Ecto neural progenitor cell (in vitro differentiated cells): ENCODE results near the gene TXN2.

Experiments
- DNase-seq: peaks from one replicate; pipeline ENCODE4 v3.0.0-alpha.2; 2018; ENCODE audit warnings: low spot score

TXN2 gene

DNA sequence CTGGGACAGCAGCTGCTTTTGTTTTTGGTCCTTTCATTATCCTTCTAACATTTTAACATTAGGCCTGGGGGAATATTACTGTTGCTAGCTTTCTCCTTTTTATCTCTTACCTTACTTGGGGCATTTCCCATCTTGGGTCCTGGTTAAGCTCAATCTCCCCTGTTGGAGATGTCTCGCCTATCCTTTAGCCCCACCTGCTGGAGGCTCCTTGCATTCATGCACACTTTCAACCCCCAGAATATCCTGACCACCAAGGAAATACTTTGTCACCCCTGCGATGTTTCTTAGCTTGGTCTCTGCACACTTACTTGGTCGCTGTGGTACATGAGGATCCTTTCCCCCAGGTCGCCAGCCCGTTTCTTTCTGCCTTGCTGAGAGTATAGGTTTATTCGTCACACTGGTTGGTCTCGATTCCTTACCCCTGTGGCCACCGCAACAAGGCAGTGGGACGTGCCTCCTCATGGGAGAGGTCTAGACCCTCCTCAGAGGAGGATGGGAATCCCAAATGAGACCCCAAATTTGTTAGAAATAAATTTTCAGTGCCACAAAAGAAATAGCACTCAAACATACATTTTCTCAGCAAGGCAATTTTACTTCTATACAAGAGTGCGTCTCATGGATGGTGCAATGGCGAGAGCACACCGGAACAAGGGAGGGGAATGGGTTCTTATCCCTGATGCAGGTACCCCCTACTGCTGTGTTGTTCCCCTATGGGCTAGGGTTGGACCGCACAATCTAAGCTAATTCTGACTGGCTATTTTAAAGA is 5.4 kb upstream of the TXN2 start:
- DNase-seq: peak; percentile 72

DNA sequence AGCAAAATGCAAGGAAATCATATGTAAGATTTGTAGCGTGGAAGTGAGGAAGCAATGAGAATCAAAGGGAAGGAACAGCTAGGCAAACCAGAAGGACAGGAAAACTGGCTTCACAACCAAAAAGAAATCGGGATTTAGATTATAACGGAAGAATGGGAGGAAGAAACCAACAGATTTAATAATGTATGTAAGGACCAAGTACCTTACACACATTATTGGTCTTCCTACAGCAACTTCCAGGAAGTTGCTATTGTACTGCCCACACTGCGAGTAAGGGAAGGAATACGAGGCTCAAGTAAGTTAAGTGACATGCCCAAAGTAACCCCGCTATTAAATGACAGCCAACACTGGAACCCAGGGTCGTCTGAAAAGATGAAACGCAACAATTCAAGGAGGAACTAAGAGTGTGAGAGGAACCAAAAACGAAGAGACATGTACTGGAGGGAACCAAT is 473 bp downstream of the TXN2 start:
- DNase-seq: no peak

DNA sequence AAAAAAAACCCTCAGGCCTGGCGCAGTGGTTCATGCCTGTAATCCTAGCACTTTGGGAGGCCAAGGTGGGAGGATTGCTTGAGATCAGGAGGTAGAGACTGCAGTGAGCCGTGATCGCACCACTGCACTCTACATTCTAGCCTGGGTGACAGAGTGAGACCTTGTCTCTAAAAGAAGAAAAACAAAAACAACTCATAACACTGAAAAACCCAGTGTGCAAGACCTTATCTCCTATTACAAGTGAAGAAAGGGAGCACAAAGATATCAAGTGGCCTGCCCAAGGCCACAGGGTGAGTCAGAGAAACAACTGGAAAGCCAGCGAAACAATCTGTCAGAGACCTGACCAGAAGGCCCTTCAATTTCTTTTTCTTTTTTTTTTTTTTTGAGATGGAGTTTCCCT is 2.5 kb downstream of the TXN2 start:
- DNase-seq: no peak

DNA sequence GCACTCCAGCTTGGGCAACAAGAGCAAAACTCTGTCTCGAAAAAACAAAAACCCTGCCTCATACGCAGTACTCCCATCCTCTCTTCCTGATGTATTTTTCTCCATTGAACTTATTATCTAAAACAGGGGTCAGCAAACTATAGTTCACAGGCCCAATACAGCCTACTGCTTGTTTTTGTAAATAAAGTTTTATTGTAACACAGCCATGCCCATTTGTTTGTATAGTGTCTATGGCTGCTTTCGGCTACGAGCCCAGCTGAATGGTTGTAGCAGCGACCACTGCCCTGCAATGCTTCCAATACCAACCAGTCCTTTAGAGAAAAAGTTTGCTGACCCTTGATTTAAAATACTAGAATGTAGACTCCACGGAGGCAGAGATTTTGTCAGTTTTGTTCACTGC is 6.1 kb downstream of the TXN2 start:
- DNase-seq: no peak

DNA sequence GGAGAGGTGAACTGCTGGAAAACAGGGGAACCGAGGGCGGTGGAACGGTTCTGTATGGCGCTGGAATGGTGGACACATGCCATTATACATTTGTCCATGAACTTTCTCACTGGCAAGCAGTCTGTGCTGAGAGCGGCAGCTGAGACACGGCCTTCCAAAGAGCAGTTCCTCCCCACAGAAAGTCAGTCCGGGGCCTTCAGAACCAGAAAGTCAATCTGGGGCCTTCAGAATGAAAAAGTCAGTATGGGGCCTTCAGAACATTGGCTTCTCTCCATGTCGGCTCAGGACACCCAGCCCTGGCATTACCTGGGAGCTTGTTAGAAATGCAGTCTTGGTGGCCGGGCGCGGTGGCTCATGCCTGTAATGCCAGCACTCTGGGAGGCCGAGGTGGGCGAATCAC is 8.8 kb downstream of the TXN2 start:
- DNase-seq: no peak

DNA sequence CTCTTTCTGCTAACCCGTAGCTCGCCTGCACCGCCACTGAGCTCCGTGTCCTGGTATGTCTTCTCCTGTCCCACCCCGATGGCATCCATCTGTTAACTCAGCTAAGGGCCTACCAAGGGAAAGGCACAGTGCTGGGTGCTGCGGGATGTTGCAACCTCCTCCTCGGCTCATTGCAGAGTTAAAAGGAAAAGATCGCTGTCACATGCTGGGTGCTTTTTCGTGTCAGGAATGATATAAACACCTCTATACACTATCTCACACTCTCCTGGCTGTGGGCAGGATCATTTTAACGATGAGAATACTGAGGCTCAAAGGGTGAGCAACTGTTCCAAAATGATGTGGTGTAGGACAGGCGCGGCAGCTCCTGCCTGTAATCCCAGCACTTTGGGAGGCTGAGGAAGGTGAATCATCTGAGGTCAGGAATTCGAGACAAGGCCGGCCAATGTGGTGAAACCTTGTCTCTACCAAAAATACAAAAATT is 10.1 kb downstream of the TXN2 start:
- DNase-seq: no peak

DNA sequence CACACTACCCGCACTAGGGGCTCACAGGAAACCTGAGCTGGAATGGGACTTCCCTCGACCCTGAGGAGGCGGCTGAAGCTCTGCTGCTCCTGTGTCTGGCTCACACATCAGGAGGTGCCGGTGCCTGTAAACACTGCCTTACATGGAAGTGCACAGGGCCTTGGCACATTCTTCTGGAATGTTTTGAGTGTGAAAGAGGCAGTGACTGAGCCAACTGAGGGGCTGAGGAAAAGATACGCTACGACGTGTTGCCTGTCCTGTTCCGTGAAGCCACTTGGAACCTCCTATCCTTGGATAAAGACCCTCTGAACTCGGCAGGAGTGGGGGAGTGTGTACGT is 10.5 kb downstream of the TXN2 start:
- DNase-seq: no peak

DNA sequence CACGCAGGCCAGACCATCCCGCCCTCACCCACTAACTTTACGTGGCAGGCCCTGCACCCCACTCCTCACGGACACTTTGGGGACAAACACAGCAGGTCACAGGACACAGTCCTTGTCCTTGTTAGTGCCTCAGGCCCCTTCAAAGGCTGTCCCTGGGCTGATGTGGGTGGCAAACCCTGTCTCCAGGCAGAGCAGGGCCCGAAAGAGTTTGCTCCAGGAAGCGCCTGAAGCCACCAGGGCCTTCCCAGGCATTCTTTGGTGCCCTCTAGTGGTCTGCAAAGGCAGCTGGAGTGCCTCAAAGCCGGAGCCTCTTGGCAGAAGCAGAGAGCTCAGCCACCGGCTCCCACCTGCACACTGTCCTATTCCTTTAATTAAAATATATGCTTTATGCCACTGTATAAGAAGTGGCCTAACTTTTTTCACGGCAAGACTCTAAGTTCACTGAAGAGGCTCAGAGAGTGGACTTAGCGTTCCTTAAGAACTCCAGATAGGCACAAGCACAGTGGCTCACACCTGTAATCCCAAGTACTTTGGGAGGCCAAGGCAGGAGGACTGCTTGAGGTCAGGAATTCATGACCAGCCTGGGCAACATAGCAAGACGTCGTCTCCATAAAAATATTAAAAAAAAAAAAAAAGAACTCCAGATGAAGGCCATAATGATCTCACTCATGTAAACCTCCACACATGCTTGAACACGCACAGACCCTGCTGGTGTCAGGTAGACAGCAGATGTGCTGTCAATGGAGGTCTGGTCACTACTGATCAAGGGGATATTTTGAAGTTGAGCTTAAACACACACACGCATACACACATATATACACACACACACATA is 11.1 kb downstream of the TXN2 start:
- peak; percentile 88 for DNase-seq

DNA sequence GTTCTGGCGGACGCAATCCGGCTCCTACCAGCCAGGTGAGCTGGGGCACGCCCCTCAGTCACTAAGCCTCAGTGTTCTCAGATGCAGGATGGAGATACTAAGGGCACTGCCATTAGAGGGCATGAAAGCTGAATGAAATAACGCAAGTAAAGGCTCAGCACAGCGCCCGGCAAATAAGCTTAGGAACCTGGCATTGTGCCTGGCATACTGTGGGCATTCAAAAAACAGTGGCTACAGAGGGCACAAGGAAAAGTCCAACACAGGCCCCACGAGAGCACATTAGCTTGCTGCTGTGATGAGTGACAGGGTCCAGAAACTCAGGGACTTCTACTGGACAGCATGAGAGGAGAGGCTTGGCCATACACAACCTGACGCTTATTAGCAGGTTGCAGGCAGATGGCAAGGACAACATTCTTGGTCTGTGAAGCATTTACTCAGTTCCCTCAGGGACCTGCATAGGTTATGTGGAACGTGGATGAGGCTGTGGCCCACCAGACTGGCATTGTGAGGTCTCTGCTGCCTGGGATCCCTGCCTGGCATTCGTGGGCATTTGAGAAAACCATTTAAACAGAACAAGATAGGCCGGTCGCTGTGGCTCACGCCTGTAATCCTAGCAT is 12.2 kb downstream of the TXN2 start:
- DNase-seq: no peak

DNA sequence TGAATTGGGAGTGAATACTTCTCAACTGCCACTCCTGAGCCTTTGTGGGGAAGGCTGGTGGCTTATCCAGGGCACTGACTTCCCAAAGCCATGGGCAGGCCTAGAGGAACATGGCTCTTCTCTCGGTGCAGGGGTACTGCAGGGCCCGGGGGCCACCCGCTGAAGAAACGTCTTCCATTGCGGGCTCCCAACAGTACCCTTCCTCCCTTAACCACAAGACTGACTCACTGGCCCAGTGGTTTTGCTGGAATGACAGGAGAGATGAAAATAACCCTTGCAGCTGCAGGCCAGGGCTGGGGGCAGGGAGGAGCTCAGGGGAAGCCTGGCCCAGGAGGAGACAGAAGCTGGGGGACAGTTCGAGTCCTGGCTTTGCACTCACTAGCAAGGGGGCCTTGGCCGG is 13.5 kb downstream of the TXN2 start:
- DNase-seq: no peak

DNA sequence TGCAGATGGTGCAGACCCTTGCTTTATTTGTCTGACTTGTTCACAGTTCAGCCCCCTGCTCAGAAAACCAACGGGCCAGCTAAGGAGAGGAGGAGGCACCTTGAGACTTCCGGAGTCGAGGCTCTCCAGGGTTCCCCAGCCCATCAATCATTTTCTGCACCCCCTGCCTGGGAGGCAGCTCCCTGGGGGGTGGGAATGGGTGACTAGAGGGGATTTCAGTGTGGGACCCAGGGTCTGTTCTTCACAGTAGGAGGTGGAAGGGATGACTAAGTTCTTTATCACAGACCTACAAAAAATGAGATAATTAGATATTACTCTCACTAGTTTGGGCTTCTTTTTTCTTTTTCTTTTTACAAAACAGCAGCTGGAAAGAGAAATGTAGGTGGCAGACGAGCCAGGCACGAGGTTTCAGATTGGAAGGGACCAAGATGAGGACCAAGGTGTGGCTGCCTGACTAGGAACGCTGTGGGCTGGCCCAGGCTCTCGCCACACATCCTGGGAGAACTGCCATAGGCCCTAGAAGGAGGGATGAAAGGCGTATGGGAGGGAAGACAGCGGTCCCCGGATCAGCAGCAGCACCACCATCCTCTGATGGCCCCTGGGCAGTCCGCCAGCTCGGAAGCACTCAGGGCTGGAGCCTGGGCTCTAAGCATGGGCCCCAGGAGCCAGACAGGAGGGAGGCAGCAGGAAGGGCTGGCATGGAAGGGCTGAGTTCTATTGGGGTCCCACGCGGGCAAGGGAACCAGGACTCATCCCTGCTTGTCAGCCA is 14.2 kb downstream of the TXN2 start:
- no peak for DNase-seq

DNA sequence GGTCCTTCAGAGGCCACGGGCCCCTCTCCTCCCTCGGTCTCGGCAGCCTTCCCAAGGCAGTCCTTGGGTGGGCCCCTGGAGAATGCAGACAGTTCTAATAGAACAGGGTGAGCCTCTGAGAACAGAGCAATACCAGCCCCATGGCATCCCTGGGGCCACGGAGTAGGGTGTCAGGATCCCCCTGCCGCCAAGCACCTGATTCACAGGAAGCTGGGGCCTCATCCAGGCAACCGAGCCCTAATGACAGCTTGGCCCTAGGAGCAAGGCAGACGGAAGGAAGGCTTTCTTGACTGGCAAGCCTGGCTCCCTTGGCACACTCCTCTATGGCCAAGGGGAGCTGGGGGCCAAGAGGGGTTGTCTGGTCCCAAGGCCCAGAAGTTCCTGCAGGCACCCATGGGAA is 15.2 kb downstream of the TXN2 start:
- DNase-seq: no peak

DNA sequence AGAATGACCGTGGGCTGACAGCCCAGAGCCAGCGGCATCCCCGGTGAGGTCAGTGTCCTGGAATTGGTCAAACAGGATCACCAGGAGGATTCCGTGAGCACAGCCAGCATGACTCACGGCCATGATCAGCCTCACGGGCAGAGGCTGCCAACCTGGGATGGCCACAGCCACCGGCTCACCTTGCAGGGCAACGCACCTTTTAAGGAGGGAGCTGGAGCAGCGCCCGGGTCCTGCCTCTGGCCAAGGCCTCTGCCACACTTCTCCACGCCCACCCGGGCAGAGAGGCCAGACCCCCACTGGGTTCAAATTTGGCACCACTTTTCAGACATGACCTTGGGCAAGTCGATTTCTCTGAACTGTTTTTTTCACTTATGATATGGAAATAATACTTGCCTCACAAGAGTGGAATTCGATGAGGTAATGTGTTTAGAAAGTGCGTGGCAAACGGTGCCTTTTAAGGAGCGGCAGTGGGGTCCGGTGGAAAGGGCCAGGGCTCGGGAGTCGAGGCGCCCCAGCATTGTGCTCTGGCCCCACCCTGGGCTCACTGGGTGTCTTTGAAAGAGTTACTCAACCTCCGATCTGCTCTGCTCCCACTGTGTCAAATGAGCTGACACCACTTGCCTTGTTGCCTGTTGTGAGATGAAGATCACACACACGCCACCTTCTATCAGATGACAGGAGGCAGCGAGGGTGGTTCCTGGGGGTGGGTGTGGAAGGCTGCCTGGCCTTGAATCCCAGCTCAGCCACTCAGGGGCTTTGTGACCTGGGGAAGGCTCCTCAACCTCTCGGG is 16.0 kb downstream of the TXN2 start:
- DNase-seq: no peak

DNA sequence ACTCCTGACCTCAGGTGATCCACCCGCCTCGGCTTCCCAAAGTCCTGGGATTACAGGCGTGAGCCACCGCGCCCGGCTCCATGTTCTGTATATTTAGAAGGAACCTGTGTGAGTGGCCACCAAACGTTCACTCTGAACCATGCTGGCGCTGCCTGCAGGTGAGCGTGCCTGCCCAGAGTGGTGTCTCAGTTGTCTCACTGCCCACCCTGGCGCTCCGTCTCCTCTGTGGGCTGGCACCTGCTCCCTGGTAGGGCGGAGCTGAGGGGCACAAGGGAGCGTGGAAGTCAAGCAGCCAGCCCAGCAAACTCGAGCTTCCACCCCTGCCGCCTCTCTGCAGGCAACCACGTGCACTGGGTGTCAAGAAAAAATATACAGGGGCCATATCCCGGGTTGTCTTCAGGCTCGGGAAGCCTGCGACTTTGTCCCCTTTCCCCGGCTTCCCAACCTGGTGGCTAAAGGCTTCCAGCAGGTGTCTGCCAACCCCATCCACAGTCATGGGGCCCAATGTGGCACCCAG is 16.7 kb downstream of the TXN2 start:
- DNase-seq: no peak

DNA sequence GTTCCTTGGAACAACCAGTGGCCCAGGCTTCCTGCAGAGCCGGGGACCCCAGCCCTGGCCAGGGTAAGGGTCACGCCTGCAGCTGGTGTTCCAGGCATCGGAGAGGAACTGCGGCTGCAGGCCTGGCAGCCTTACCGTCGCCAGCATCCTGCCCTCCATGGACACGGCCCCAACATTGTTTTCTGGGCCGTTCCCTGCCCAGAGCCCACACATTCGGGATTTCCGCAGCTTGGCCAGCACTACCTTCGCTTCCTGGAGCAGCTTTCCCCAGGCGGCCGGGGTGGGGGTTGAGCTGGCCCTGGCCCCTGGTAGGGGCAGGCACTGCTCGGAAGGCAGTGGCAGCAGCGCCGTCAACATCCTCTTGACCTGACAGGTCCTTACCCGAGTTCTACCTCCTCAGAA is 17.7 kb downstream of the TXN2 start:
- DNase-seq: no peak

DNA sequence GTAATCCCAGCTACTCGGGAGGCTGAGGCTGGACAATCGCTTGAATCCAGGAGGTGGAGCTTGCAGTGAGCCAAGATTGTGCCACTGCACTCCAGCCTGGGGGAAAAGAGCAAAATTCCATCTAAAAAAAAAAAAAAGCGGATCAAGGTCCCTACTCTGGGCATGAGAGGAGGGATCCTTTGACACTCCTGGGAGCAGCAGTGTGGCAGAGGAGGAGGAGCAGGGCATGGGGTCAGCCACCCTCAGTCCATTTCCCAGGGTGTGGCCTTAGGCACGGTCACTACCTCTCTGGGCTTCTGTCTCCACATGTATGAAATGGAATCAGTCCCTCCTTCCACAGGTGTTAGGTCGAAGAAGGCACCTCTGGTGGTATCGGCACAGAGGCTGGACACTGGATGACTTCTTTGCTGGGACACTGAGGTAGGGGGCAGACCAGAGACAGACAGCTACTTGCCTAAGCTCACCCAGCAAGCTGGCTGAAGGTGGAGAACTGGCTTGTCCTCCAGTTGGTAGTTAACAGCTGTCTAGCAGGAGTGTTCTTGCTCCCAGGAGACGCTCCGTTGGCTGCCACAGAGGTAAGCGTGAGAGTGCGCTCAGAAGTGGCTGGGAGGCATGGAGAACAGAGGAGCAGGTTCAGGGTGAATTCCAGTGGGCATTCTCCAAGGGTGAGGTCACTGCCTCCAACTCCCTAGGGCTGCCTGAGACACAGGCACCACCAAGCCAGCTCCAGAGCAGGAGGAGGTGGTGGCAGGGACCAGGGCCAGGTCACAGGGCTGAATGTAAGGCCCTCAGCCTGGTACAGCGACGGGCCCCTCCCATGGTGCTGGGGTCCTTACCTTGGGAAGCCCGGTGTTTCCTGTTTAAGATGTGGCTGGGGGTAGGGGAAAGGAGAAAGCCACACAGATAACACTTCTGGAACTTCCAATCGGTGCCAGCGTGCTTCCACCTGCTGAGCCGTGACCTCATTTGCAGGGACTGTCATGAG is 19.5 kb downstream of the TXN2 start:
- no peak for DNase-seq

DNA sequence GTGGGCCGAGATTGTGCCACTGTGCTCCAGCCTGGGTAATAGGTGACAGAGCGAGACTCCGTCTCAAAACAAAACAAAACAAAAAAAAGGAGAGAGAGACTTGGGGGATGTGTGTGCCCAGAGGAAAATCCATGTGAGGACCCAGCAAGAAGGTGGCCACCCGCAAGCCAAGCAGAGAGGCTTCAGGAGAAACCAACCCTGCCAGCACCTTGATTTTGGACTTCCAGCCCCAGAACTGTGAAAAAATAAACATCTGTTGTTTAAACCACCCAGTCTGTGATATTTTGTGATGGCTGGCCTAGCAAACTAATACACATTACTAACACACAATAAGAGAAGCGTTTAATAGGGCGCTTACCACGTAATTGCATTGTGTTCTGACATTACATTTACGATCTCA is 21.2 kb downstream of the TXN2 start:
- no peak for DNase-seq

DNA sequence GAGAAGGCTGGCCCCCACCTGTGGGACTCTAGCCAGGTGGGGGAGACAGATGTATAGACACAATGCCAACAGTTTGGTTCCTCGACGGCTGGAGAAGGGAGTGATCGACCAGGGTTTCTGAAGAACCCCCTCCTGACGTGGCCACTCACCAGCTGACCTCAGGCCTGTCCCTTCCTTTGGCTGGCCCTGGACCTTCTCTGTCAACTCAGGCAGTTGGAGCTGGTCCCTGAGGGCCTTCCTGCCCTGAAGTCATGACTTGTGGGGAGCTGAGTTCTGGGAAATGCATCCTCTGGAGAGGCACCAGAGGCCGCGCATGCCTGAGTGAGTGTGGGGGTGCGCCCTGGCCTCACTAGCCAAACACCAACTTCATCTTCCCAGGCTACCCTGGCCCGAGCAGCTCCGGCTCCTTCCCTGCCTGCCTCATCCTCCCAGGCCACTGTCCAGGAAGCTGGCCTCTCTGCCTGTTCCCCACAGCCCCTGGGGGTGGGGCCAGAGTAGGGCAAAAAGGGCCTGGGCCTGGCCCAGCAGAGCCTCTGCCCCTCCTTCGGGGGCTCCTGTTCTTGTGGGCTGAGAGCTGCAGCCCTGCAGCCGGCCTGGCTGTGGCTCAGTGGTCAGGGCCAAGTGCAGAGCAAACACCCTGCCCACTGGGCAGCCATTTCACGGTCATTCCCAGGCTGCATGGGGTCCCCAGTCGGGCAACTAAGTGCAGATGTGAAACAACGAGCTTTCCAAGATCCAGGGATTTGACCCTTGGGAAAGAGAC is 23.6 kb downstream of the TXN2 start:
- no peak for DNase-seq

DNA sequence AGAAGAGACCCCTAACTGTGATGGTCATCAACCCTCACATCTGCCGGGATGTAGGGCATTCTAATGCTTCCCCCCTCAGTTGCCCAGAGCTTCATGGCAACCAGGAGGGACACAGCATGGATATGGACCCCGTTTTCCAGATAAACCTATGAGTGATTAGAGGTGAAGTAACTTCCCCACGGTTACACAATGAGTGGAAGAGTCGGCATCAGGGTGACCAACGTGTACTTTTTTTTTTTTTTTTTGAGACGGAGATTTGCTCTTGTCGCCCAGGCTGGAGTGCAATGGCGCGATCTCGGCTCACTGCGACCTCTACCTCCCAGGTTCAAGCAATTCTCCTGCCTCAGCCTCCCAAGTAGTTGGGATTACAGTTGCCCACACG is 25.0 kb downstream of the TXN2 start:
- DNase-seq: no peak
